C4-2B (cell line): ENCODE results near the gene PATJ.

ENCODE experiments used
- H3K27ac ChIP-seq: fragments of 450-650 bp; 2 replicates; pipeline ENCODE4 v1.5.1; 2017
- ZFX ChIP-seq: fragments of 450-650 bp; IDR thresholded peaks from 2 replicates; pipeline ENCODE4 v1.6.1; 2017
- TF ChIP-seq, protein P1 (sequence below): fragments of 450-650 bp; conservative IDR thresholded peaks from 2 replicates; pipeline ENCODE4 v1.5.1; 2017; ENCODE audit warnings: mild to moderate bottlenecking

Gene PATJ

DNA sequence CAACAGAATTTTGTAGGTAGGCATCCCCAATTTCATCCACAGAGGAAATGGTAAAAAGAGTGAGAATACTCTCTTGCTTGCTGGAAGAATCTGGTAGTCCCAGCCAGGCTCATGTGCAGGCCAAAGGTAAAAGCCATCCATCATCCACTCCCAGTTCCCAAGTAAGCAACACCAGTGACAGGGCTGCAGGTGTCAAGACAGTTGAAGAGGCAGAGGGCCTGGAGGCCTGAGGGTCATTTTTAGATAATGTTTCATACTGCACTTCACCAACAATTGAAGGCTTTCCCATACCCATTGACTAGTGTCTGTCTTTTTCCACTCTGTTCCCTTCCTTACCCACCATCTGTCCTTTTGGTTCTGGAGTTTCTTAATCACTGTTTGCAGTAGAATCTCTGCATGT lies 310.7 kb downstream of the PATJ start:
- TF ChIP-seq, protein P1, sequence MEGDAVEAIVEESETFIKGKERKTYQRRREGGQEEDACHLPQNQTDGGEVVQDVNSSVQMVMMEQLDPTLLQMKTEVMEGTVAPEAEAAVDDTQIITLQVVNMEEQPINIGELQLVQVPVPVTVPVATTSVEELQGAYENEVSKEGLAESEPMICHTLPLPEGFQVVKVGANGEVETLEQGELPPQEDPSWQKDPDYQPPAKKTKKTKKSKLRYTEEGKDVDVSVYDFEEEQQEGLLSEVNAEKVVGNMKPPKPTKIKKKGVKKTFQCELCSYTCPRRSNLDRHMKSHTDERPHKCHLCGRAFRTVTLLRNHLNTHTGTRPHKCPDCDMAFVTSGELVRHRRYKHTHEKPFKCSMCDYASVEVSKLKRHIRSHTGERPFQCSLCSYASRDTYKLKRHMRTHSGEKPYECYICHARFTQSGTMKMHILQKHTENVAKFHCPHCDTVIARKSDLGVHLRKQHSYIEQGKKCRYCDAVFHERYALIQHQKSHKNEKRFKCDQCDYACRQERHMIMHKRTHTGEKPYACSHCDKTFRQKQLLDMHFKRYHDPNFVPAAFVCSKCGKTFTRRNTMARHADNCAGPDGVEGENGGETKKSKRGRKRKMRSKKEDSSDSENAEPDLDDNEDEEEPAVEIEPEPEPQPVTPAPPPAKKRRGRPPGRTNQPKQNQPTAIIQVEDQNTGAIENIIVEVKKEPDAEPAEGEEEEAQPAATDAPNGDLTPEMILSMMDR, result no peak
- no peak for TF ChIP-seq ZFX

DNA sequence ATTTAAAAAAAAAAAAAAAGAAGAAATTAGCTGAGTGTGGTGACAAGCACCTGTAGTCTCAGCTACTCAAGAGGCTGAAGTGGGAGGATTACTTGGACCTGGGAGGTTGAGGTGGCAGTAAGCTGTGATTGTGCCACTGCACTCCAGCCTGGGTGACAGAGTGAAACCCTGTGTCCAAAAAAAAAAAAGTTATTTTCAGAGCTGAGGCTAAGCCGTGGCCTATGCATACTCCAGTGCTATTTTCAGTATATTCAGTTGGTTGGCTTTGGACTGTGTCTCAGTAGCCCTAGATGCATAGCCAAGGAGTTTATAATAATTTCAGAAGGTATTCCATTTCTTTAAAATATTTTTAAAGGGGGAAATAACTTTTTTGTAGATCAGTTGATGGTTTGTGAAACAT lies 311.9 kb downstream of the PATJ start:
- H3K27ac ChIP-seq, result no peak overlapping the region
- TF ChIP-seq, protein P1, result no peak

More for the DNA sequence above, 310.7 kb downstream of the PATJ start:
- no peak overlapping the region for H3K27ac ChIP-seq

DNA sequence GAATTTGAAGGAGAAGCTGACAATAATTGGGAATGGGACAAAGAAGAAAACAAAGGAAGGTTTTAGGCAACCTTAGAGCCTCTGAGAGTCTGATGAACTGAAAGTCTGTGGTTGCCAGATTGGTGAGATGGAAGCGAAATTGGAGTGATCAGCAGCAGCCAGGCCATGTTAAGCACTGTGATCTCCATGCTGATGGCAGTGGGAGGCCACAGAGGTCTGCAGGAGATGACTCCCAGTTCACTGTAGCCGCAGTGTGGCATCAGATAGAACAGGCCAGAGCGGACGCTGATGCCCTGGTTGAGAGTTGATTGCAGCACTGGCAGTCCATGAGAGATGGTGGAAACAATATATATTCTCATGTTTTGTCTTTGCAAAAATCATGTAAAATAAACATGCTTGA lies 314.9 kb downstream of the PATJ start:
- TF ChIP-seq, protein P1, result no peak
- no peak for TF ChIP-seq ZFX
- no peak overlapping the region for H3K27ac ChIP-seq

DNA sequence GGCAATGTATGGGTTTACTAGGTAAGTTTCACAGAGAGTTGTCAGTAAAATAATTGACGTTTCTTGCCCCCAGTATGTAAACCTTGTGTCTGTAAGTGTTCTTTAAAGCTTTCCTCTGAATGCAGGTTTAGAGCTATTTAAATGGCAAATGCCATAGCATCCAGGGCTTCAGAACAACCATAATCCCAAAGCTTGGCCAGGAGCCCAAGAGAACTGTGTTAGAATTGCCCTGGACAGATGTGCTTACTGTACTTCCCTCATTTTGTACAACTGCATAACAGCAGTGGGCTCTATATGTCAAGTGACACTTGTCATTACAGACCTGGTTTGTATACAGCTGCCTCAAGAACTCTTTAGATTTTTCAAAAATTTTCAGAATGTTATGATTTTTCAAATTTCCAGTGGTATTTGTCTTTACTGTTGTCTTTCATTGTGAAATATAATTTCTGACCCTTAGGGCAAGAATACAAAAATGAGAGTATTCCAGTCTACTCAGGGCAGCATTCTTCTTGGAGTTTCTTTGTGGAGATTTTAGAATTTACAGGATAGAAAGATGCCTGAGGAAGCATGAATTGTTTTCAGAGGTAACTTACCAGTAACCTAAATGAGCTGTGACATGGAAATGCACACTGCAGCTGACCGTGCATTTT lies 315.5 kb downstream of the PATJ start:
- H3K27ac ChIP-seq, result no peak overlapping the region
- no peak for TF ChIP-seq ZFX
- TF ChIP-seq, protein P1, result no peak

DNA sequence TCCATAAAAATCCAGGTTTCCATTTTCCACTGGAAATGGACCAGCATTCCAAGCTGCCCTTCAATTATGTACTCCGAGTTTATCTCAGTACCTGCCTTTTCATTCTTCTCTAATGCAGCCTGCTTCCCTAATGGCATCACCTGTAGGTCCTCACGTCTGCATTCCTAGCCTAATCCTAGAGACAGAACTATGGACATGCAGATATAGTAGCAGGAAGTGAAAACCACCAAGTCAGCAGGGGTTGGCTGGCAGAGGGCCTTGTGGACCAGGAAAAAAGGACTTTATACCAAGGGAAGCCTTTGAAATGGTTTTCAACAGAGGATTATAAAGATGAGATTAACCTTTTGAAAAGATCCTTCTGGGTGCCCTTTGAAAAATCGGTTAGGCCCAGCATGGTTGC lies 316.7 kb downstream of the PATJ start:
- H3K27ac ChIP-seq, result no peak overlapping the region
- TF ChIP-seq, protein P1, result no peak
- TF ChIP-seq ZFX, result no peak

DNA sequence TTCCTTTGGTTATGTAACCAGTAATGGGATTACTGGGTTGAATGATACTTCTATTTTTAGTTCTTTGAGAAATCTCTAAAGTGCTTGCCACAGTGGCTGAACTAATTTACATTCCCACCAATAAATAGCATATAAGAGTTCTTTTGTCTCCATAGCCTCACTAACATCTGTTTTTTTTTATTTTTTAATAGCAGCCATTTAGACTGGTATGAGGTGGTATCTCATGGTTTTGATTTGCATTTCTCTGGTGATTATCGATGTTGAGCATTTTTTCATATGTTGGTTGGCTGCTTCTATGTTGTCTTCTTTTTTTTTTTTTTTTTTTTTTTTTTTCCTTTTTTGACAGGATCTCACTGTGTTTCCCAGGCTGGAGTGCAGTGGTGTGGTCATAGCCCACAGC lies 319.8 kb downstream of the PATJ start:
- no peak for TF ChIP-seq ZFX
- TF ChIP-seq, protein P1, result no peak
- no peak overlapping the region for H3K27ac ChIP-seq

DNA sequence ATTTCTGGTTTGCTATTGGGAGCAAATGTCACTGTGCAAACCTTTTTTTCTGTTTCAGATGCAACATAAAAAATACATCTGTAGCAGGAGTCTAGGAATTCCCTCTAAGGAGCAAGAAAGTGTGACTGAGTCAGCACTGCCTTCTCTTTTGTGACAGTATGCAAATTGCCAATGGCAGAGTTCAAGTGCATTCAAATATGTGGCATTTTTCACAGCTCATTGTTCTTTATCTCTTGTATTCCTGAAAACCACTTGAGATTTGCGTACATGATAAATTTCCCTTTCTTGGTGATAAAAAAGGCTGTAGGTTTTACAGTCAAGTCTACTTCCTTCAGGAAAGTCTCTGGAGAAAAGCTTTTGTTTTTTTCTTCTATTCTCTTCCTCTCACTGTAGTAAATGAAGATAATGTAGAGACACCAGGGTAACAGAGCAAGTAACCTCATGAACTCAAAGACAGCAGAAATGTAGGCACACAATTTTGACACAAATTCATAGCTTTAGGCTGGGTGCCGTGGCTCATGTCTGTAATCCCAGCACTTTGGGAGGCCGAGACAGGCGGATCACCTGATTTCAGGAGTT lies 322.6 kb downstream of the PATJ start:
- TF ChIP-seq, protein P1, result no peak
- no peak for TF ChIP-seq ZFX
- H3K27ac ChIP-seq, result no peak overlapping the region
